ENCODE results near the gene TMEM250.

Gene TMEM250

GRCh38 chr9:136147038-136147889 lies 28.6 kb upstream of the TMEM250 start:
- DNase-seq: no peak

- DNase-seq: no peak
Observed at GRCh38 chr9:136146126-136147037, 27.7 kb upstream of the TMEM250 start.

GRCh38 chr9:136145580-136145979 lies 26.9 kb upstream of the TMEM250 start:
- DNase-seq: no peak

- no peak for DNase-seq
Observed at GRCh38 chr9:136144450-136144849, 25.8 kb upstream of the TMEM250 start.

- DNase-seq: no peak
Observed at GRCh38 chr9:136143215-136144001, 24.7 kb upstream of the TMEM250 start.

- no peak for DNase-seq
Observed at GRCh38 chr9:136142859-136143214, 24.2 kb upstream of the TMEM250 start.

- DNase-seq: no peak
Observed at GRCh38 chr9:136142414-136142796, 23.7 kb upstream of the TMEM250 start.

GRCh38 chr9:136141682-136142413 lies 23.2 kb upstream of the TMEM250 start:
- no peak for DNase-seq

- DNase-seq: no peak
Observed at GRCh38 chr9:136140966-136141365, 22.3 kb upstream of the TMEM250 start.

GRCh38 chr9:136140046-136140445 lies 21.4 kb upstream of the TMEM250 start:
- no peak for DNase-seq

- no peak for DNase-seq
Observed at GRCh38 chr9:136138566-136138965, 19.9 kb upstream of the TMEM250 start.

- no peak for DNase-seq
Observed at GRCh38 chr9:136137321-136138265, 18.9 kb upstream of the TMEM250 start.

- DNase-seq: no peak
Observed at GRCh38 chr9:136136127-136136925, 17.7 kb upstream of the TMEM250 start.

GRCh38 chr9:136135326-136136126 lies 16.9 kb upstream of the TMEM250 start:
- DNase-seq: no peak

GRCh38 chr9:136133959-136134484 lies 15.3 kb upstream of the TMEM250 start:
- no peak for DNase-seq

- DNase-seq: no peak
Observed at GRCh38 chr9:136133191-136133958, 14.7 kb upstream of the TMEM250 start.

GRCh38 chr9:136132512-136133050 lies 13.9 kb upstream of the TMEM250 start:
- no peak for DNase-seq

Measured in DMS 273 treated with DMSO at 0.1 percent for 48 hours (cell line).